Stimulated activated CD4-positive, alpha-beta T cell treated with anti-CD3 and anti-CD28 coated beads, Interleukin-12 subunit alpha, Interleukin-12 subunit beta, amount 100 ng/mL, for 4 hours (primary cell): ENCODE results near the gene SPEF1.

Experiments
- DNase-seq: peaks from one replicate; pipeline ENCODE4 v3.0.0-alpha.2; 2020

The SPEF1 gene

DNA sequence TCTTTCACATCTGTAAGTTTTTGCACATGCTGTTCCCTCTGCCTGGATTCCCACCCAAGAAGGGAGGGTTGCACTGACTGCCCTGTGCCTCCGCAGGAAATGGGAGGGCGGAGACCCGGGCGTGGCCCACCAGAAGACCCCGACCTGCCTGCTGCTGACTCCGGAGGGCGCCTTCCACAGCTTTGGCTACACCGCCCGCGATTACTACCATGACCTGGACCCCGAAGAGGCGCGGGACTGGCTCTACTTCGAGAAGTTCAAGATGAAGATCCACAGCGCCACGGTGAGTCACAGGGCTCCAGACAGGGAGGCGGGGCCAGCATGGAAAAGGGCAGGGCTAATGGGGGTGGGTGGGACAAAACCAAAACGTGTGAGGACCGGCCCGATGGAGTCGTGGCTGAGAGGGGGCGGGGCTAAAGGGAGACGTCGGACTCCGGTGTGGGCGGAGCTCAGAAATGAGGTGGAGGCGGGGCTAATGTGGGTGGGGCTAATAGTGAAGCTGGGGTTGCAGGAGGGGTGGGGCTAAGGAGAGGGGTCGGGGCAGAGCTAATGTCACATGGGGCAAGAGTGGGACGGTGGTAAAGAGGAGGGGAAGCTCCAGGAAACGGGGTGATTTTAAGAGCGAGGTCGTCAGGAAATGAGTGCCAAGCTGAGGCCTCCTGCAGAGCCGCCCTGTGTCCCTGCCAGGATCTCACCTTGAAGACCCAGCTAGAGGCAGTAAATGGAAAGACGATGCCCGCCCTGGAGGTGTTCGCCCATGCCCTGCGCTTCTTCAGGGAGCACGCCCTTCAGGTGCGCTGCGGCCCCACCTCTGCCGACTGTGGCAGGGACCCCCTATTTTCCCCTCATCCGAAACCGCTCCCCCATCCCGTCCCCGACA is 36.2 kb downstream of the SPEF1 start:
- peak; percentile 69 for DNase-seq

DNA sequence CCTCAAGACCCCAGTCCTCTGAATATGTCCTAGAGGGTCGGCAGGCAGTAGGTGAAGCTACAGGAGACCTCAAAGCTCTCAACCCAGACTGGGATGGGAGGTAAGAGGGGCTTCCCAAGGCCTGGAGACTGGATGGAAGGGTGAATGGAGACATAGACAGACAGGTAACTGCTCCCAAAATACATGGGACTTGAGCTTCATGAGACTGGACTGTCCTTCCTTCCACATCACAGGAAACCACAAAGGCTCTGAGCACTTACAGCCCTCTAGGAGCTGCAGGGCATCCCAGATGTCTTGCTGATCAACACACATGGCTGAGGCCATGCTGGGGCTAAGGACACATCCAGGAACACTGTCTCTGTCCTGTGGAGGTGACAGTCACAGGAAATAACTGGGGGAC is 37.2 kb downstream of the SPEF1 start:
- no peak for DNase-seq

DNA sequence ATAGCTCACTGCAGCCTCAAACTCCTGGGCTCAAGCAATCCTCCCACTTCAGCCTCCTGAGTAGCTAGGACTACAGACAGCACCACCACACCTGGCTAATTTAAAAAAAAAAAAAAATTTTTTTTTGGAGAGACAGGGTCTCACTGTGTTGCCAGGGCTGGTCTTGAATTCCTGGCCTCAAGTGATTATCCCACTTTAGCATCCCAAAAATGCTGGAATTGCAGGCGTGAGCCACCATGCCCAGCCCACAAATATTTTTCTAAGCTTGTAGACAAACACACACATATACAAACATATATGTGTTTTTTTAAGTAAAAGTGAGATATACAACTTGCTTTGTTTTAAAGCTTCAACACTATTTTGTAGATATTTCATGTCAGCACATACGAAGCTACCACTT is 38.0 kb downstream of the SPEF1 start:
- DNase-seq = no peak

DNA sequence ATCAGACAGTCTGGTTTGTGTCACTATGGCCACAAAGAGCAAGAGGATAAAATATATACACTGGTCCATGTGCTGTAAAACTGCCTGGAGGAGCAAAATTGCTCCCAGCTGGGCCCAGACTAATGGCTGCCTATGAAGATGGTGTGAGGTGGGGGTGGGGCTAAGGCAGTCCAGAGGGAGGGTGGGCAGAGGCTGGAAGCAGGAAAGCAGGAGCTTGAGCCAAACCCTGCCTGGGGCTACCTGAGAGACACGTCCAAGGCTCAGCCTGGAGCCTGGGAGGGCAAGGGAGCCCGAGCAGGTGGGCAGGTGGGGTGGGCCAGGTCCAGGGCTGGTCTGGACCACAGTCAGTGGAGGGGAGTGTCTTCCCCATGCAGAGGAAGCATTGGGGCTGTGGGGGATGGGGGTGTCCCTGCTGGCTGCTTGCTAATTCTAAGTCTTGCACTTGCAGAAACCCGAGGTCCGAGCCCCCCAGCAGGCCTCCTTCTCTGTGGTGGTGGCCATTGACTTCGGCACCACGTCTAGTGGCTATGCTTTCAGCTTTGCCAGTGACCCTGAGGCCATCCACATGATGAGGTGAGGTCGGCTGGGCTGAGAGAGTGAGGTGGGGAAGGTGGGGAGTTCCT is 39.3 kb downstream of the SPEF1 start:
- no peak for DNase-seq

DNA sequence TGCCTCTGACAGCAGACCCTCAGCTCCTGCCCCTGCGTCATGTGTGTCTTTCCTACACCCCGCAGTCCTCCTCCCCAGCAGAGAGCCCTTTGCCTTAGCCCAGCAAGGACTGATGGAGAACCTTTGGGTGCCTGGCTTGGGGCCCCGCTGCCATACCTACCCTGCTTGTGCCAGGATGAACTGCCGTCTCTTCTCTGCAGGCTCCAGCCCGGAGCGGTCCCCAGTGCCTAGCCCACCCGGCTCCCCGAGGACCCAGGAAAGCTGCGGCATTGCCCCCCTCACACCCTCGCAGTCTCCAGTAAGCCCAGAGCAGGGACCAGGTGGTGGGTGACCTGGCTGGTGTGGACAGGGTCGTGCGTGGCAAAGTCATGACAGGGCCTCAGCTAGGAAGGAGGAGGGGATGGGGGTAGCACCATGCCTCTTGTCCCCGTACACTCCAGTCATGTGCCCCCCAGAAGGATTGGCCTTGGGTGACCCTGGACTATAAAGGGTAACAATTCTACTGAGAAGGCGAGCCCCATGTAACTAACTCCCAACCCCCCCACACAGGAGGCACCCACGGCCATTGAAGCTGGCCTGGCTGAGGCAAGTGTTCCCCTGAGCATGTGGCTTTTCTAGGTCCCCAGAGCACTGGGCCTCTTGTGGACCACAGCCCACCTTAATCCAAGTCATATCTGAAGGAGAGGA is 40.5 kb downstream of the SPEF1 start:
- no peak for DNase-seq

DNA sequence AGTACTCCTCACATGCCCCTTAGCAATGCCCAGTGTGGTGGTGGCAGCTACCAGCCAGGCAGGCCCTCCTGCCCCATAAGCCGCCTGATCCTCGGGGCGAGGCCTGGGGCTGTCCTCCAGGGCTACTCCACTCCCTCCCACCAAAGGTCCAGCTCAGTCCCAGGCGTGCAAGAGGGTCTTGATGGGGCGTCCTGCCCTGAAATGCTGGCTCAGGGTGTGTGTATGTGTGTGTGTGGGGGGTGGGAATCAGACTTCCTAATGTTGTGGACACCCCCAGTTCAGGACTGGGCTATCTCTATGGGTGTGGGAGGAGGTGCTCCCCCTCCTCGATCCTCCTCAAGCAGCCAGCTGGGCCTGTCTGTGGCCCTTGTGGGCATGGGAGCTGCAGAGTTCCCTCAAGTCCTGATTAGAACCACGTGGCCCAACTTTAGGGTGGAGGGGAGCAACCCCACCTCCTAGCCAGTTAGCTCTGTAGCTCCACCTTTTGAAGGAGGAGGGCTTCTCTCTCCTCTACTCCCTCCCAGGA is 41.3 kb downstream of the SPEF1 start:
- no peak for DNase-seq

DNA sequence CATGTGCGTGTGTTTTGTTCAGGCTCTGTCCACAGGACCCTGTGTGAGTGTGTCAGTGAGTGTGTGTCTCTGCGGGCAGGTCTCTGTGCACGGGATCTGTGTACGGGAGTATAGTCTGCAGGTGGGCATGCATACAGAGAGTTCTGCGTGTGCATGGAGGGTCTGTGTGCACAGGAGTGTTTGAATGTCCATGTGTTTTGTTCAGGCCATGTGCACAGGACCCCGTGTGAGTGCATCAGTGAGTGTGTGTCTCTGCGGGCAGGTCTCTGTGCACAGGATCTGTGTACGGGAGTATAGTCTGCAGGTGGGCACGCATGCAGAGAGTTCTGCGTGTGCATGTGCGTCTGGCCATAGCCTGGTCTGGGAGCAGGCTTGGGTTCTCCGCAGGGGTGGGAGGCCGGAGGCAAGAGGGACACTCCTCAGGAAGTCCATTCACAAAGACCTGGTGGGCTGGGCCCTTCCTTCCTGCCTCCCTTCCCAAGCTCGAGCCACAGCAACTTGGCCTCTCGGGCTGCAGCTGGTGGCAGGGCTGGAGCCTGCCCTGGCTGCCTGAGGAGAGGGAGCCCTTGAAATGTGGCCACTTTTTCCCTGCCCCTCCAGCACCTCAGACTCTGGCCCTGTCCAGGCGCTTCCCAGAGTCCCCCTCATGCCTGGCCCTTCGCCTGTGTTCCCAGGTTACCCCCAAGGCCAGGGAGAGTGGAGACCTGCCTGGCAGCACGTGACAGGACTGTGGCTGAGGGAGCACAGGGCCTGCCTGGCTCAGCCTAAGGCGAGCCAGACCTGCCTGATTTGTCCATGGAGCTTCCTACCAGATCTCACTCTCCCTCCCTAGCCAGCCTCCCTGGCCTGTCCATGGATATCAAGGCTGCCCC is 42.0 kb downstream of the SPEF1 start:
- no peak for DNase-seq

DNA sequence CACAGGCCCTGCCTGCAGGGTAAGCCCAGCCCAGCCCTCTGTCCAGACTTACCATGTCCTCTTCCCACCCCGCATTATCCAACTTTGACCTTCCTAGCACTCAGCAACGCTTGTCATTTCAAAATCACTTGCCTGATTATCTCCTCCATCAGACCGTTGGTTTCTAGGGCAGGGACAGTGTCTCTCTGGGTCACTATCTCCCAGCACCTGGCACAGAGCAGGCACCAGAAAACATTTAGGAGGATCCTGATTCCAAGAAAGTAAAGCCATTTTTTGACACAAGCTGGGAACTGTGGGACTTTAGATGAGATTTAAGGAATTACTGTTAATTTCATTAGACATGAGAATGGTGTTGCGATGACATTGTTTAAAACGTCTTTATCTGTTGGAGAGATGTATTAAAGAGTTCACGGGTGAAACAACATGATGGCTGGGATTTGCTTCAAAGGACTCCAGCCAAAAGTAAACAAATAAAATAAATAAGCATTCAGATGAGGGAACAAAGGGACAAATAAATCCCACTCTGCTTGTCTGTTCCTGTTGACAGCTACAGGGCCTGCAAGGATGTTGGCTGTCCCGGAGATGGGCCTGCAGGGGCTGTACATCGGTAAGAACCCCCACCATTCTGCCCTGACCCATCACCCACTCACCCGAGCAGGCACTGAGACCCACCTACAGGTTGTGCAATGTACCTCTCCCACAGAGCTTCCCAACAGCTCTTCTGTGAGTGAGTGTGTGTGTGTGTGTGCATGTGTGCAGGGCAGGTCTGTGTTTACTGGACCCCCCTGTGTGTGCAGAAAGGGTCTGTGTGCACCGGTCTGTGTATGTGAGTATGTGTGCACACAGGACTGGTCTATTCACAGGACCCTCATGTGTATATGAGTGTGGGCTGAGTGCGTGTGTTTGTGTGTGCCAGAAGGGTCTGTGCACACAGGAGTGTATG is 42.9 kb downstream of the SPEF1 start:
- no peak for DNase-seq

DNA sequence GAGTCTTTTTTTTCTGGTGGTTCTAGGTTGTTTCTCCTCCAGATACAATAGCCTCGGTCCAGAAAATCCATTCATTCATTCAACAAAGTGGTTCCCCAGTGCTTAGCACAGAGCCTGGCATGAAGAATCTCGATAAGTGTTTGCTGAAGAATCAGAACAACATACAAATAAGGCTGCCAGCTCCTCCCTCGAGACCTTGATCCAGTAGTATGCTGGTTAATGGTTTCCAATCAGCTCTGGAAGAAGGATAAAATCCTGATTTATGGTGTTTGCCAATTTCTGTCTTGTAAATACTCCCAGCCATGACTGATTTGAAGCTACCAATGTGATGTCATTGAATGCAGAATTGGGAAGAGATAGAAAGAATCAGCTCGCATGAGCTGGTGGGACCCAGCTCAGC is 45.5 kb downstream of the SPEF1 start:
- DNase-seq = no peak

DNA sequence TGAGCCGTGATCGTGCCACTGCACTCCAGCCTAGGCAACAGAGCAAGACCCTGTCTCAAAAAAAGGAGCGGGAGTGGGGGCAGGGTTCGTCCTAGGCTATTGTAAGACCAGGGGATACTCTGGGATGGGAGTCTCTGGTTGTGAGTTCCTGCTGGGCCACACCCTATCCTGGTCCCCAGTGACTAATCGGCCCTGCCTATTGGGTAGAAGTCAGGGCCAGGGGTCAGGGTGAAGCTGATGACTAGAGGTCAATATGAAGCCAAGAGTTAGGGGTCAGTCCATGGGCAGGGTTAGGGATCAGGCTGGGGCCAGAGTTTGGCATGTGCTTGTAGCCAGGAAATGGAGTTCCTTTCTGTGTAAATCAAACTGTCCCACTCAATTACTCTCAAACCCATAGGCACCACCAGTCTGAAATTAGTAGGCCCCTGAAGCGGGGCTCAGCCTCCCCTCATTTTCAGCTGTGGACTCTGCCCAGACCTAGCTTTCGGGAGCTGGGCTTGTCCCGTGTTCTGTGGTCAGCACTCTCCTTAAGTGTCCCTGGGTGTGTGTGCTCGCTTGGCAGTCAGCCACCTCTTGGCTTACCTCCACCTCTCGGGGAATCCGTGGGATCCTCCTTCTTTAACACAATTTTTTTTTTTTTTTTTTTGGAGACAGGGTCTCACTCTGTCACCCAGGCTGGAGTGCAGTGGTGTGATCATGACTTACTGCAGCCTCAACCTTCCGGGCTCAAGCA is 47.0 kb downstream of the SPEF1 start:
- no peak for DNase-seq

DNA sequence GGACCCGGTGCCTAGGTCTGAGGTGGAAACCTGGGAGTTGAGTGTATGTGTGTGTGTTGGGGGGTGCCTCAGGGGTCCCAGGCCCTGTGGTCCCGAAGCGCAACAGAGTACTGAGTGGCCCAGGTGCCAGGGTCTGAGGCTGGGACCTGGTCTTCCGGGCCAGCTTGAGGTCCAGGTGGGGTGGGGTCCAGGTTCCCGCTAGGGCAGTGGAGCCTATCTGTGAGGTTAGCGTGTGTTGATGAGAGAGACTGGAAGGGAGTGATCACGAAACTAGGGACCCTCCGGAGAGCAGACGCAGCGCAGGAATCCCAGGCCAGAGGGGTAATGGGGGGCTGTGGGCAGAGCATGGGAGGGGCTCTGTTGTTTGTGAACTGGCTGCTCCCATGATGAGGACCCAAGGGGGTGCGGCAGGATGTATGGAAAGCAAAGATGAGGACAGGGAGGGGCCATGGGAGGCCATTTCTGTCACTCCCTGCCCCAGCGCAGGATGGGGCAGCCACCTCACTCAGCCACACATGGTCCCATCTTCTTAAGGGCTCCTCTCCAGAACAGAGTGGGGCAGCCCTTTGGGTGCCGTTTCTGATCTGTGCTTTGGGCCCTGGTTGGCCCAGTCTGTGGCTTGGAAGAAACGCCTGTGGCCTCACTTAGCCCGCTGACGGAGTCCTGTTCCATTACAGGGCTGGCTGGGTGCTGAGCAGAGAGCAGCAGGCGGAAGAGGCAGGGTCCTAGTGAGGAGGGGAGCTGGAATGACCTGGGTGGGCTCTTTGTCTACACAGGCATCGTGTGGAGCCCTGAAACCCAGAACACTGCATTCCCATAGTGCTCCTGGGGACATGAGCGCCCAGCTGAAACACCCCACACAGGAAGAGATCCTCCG is 47.9 kb downstream of the SPEF1 start:
- no peak for DNase-seq

DNA sequence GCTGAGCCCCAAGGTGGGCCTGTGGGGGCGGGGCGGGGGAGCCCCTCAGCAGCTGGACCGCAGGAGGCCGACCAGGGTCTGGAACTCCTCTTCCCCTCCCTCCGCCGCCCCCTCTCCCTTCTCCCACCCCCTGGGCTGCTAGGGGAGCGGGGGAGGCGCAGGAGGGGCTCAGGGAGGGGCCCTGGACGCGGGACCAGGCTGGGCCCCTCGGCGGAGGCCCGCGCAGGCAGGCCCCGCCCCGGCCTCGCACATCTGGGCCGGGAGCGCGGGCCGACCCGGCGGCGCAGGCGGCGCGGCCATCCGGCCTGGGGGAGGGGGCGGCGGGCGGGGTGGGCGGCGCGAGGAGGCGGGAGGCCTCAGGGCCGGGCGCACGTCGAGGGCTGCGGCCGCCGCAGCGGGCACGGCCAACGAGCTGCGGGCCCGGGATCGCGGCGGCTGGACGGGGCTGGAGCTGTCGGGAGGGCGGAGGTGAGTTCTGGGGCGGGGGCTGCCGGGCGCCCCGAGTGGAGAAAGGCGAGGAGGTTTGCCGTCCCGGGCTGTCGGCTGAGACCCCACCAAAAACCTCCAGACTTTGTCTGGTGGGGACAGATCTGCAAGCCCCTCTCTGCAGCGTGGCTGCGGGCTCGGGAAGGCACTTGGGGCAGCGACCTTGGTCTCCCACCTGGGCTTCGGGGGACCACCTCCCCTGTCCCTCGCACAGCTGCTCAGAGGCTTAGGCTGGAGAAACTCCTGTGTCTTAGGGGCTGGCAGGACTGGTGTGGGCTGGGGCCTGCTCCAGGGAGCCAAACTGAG is 48.7 kb downstream of the SPEF1 start, which contains the start of gene HSPA12B:
Gene HSPA12B, plus strand, starts transcription at position 359 of the 792 bp plus-strand sequence. CDS start 5,990 bp downstream, outside the sequence.
- no peak for DNase-seq

DNA sequence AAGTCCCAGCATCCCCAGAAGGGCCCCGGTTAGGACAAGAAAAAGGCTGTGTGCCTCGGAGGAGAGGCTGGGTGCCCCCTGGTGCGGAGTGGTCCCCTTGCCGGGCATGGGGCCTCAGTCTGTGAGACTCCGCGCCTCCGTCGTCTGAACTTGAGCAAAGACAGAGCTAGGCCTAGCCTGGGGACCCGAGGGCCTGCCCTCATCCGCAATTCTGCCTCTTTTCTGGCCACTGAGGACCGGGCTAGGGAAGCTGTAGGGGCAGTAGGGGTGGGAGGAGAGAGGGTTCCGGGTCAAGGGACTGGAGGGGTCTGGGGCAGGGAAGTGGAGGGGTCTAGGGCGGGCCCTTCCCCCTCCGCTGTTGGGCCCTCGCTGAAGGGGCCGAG is 49.3 kb downstream of the SPEF1 start:
- no peak for DNase-seq

DNA sequence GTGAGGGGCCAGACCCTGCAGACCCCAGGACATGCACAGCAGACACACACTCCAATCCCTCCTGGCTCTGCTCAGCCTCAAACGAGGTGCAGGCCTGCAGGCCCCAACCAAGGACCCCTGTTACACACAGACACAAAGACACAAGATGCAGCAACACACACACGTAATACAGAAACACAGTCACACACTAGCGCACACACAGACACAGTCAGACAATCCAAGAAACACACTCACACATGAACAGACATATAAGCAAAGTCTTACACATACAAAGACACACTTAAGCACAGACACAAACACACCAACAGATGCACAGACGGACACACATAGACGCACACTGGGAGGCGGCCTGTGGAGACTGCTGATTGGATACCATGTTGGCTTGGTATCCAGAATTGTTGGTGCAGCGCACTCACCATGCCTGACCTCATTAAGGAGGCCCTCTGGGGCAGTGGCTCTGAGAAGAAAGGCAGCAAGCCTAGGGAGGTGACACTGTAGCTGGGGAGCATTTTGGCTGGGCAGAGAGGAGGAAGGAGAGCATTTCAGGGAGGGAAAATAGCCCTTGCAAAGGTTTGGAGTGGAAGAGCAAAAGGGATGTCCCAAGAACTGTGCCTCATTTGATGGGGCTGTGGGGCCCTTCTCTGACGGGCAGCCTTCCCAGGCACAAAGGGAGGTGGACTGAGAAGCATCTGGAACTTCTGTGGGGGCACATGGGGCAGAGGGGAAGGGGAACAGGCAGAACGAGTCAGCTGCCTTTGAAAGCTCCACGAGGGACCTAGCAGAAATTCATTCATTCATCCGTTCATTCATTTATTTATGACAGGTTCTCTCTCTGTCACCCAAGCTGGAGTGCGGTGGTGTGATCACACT is 50.2 kb downstream of the SPEF1 start:
- DNase-seq = no peak

DNA sequence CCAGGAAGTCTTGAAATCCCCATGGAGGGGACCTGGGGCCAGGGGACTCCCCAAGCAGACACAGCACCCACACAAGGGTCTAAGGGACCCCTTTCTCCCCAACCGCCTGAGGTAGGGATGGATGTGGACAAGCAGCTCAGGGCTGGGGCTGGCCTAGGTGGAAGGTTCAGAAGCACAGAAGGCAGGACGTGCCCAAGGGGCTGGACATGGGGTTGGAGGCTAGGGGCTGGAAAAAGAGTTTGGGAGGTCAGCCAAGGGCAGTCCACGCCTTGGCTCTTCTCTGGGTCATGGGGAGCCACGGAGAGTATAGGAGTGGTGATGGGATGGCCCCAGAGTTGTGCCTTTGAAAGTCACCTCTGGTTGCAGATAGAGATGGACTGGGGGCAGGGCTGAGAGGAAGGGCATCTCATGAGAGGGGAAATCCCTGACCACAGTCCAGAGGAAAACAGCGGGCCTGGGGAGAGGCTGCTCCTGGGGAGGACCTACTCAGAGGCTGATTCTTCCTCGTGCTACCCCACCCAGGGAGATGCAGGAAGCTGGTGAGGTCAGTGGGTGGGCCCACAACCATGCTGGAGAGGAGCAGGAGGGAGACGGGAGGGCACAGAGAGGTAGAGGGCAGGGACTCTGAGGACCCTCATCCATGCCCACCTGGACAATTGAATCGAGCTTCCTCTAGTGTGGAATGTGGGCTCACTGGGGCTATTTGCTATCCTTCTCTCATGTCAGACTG is 51.3 kb downstream of the SPEF1 start:
- no peak for DNase-seq

DNA sequence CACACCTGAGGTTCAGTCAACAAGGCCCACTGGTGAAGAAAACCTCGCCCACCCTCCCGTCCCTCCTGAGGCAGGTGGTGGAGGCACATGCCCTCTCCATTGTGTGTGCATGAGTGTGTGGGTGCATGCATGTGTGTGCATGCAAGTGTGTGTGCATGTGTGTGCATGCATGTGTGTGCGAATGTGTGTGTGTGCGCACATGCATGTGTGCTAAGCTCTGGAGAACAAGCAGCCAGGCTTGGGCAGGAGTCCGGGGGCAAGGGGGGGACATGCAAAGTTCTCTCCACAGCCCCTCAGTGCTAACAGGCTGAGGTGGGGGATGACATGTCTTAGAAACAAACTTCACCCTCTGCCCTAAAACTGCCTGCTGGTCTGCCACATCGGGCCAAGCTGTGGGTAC is 51.9 kb downstream of the SPEF1 start:
- no peak for DNase-seq

DNA sequence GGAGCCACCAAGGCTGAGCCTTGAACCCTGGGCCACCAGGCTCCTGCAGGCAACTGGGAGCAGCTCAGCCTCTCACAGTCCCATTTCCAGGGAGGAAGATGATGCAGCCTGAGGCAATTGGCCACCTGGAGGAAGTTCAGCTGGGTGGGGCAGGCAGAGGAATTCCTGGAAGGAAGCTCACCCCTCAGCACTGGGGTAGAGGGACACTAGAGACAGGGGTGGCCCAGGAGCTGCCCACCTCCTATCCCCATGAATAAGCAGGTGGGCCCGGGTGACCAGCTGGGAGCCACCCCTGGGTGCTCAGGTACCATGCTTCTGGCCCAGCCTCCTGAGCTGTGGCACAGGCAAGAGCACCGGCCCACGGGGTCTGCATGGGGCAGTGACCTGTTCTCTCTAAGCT is 52.4 kb downstream of the SPEF1 start:
- DNase-seq = no peak
